OCI-LY7 (cell line): Measurements from ENCODE around the gene MOK. TPM values are rescaled to one million over a fixed set of nuclear protein-coding genes. Genes with fewer than 3 reads are reported as not detected.

ENCODE experiments used
- BruUV-seq: library from RNA; stranded (reverse); fragments of 400-500 nt; replicated peaks from 2 replicates; lab custom pipeline; 2021; lab: Mats Ljungman, UMichigan
- CTCF ChIA-PET: fragments of 300-600 bp; sonication (Branson Sonifier 250); formaldehyde crosslinking; loops from one replicate; lab custom pipeline; 2022; ENCODE audit warnings: antibody characterized with exemption; ENCODE audit not compliant: unreplicated experiment; lab: Charles Lee
- POLR2A ChIA-PET: fragments of 300-600 bp; sonication (Branson Sonifier 250); formaldehyde crosslinking; loops from one replicate; lab custom pipeline; 2022; ENCODE audit warnings: antibody characterized with exemption; lab: Charles Lee
- DNase-seq: peaks from one replicate; pipeline ENCODE4 v3.0.0-alpha.2; 2015; ENCODE audit warnings: low spot score
- H2AFZ ChIP-seq: fragments of 200-600 bp; sonication (generic), shearing (Covaris generic); 2 replicates; pipeline ENCODE4 v1.6.1; 2014; ENCODE audit warnings: mild to moderate bottlenecking, antibody characterized with exemption, low read length, moderate library complexity
- H3K27ac ChIP-seq: fragments of 200-600 bp; sonication (generic); 2 replicates; pipeline ENCODE4 v1.5.1; 2014; ENCODE audit warnings: mixed run types, low read depth, mild to moderate bottlenecking, moderate library complexity, low read length, inconsistent platforms; ENCODE audit not compliant: poor library complexity, severe bottlenecking
- H3K36me3 ChIP-seq: fragments of 200-600 bp; sonication (generic); 2 replicates; pipeline ENCODE4 v1.6.1; 2014; ENCODE audit warnings: mild to moderate bottlenecking, antibody characterized with exemption, low read length, moderate library complexity, mixed read lengths; ENCODE audit not compliant: insufficient read depth
- H3K4me1 ChIP-seq: fragments of 200-600 bp; sonication (generic); 2 replicates; pipeline ENCODE4 v1.5.1; 2014; ENCODE audit warnings: mild to moderate bottlenecking, low read length; ENCODE audit not compliant: insufficient read depth, poor library complexity, severe bottlenecking
- H3K4me2 ChIP-seq: fragments of 200-600 bp; sonication (generic); 2 replicates; pipeline ENCODE4 v1.6.1; 2014; ENCODE audit warnings: mild to moderate bottlenecking, low read length
- H3K4me3 ChIP-seq: fragments of 200-600 bp; sonication (generic); 2 replicates; pipeline ENCODE4 v1.5.1; 2014; ENCODE audit warnings: mild to moderate bottlenecking, low read depth, low read length; ENCODE audit not compliant: poor library complexity, severe bottlenecking
- H3K79me2 ChIP-seq: fragments of 200-600 bp; sonication (generic); 2 replicates; pipeline ENCODE4 v1.6.1; 2016; ENCODE audit warnings: low read depth, mild to moderate bottlenecking, low read length, moderate library complexity, mixed read lengths; ENCODE audit not compliant: insufficient read depth
- H3K9me2 ChIP-seq: fragments of 200-600 bp; sonication (generic); 2 replicates; pipeline ENCODE4 v1.6.1; 2016; ENCODE audit warnings: mild to moderate bottlenecking, low read length, mixed read lengths; ENCODE audit not compliant: insufficient read depth
- H3K9me3 ChIP-seq: fragments of 200-600 bp; sonication (generic); 2 replicates; pipeline ENCODE4 v1.6.1; 2014; ENCODE audit warnings: mild to moderate bottlenecking, mixed run types, low read length, mixed read lengths
- H4K20me1 ChIP-seq: fragments of 200-600 bp; sonication (generic); 2 replicates; pipeline ENCODE4 v1.6.1; 2014; ENCODE audit warnings: mild to moderate bottlenecking, antibody characterized with exemption, low read length, moderate library complexity, mixed read lengths; ENCODE audit not compliant: insufficient read depth
- CTCF ChIP-seq: fragments of 200-600 bp; sonication (generic); conservative IDR thresholded peaks from 2 replicates; pipeline ENCODE4 v1.5.1; 2014; ENCODE audit warnings: mild to moderate bottlenecking, antibody characterized with exemption, low read length, moderate library complexity, mixed read lengths
- EZH2phosphoT487 ChIP-seq: fragments of 200-600 bp; sonication (generic); IDR thresholded peaks from 2 replicates; pipeline ENCODE4 v1.6.1; 2018; ENCODE audit warnings: low read depth, borderline replicate concordance, mild to moderate bottlenecking, mixed run types, antibody characterized with exemption, low read length, moderate library complexity, mixed read lengths
- intact Hi-C: fragments of 100-400 bp; cut with micrococcal nuclease; formaldehyde crosslinking; loops from one replicate; pipeline ENCODE4 v1.10.0; 2022; ENCODE audit not compliant: unreplicated experiment
- total RNA-seq, 2 experiments: library from RNA; depleted of rRNA in 1 of 2; stranded (reverse); fragments of >200 nt in 1 of 2; shearing (Covaris generic) in 1 of 2; gene quantifications; 2 replicates each; pipeline ENCODE4 v1.2.3, GENCODE V29; 2014 to 2022

Gene MOK
- total RNA-seq, 2 experiments from 2014 or later = 2.2 to 4.0 TPM

GRCh38 chr14:102344485-102344884 is 39.5 kb upstream of the MOK start:
- Histone ChIP-seq H3K79me2 (no peaks in the 10 kb centered on the region), H2AFZ (no peak overlapping the region), H3K9me2 (no peaks in the 10 kb centered on the region), H4K20me1 (no peaks in the 10 kb centered on the region), H3K36me3 (peaks cover 63% of the 10 kb centered on the region), H3K4me1 (no peaks in the 10 kb centered on the region), H3K4me2 (no peak overlapping the region), H3K4me3 (no peak overlapping the region), H3K27ac (no peak overlapping the region), H3K9me3 (no peaks in the 10 kb centered on the region)
- CTCF ChIA-PET = no interaction called here
- POLR2A ChIA-PET = no interaction called here
- no peak for TF ChIP-seq CTCF
- no peak for TF ChIP-seq EZH2phosphoT487
- BruUV-seq = no TSS peak
- intact Hi-C loops = no loop called here
- no peak for DNase-seq

- BruUV-seq = no TSS peak
Measured at GRCh38 chr14:102344084-102344483, 39.1 kb upstream of the MOK start.

More at GRCh38 chr14:102344084-102344483, 39.1 kb upstream of the MOK start:
- peaks cover 61% of the 10 kb centered on the region for H3K36me3 ChIP-seq
- DNase-seq = no peak
- no peak overlapping the region for H3K4me2 ChIP-seq
- H3K4me3 ChIP-seq = no peak overlapping the region
- ChIA-PET POLR2A (no interaction called here), CTCF (no interaction called here)
- no peak overlapping the region for H2AFZ ChIP-seq
- TF ChIP-seq EZH2phosphoT487 (no peak), CTCF (no peak)
- H4K20me1 ChIP-seq = no peaks in the 10 kb centered on the region
- no peaks in the 10 kb centered on the region for H3K9me2 ChIP-seq
- no peaks in the 10 kb centered on the region for H3K79me2 ChIP-seq
- H3K4me1 ChIP-seq = no peaks in the 10 kb centered on the region
- no peaks in the 10 kb centered on the region for H3K9me3 ChIP-seq
- intact Hi-C loops = no loop called here
- H3K27ac ChIP-seq = no peak overlapping the region
